ENCODE data around the gene THOC2.
"Not testable (repeated sequence)": the region's sequence is repeated elsewhere in the genome, so short reads cannot be mapped to it uniquely, and the experiment has no call there.

THOC2 gene

GRCh38 chrX:123740536-123740935 lies 7.7 kb upstream of the THOC2 start:
- TF ChIP-seq ZFX (IDR thresholded peaks at IDR 0.05) (no peak), CTCF (conservative IDR thresholded peaks at IDR 0.05) (no peak)
- no peak overlapping the region for H3K27ac ChIP-seq

- no peak overlapping the region for H3K27ac ChIP-seq
- TF ChIP-seq CTCF (conservative IDR thresholded peaks at IDR 0.05) (no peak; the same call in 1 of the 2 replicates), ZFX (IDR thresholded peaks at IDR 0.05) (no peak)
Observed at GRCh38 chrX:123740006-123740405, 7.2 kb upstream of the THOC2 start.

GRCh38 chrX:123739474-123739873 lies 6.6 kb upstream of the THOC2 start:
- no peak overlapping the region for H3K27ac ChIP-seq
- TF ChIP-seq CTCF (conservative IDR thresholded peaks at IDR 0.05) (no peak), ZFX (IDR thresholded peaks at IDR 0.05) (no peak)

- H3K27ac ChIP-seq: no peak overlapping the region
- TF ChIP-seq ZFX (IDR thresholded peaks at IDR 0.05): no peak
- no peak for TF ChIP-seq CTCF (conservative IDR thresholded peaks at IDR 0.05)
Observed at GRCh38 chrX:123738378-123738940, 5.6 kb upstream of the THOC2 start.

- TF ChIP-seq CTCF (conservative IDR thresholded peaks at IDR 0.05) (no peak), ZFX (IDR thresholded peaks at IDR 0.05) (no peak)
- no peak overlapping the region for H3K27ac ChIP-seq
Observed at GRCh38 chrX:123736333-123736921, 3.6 kb upstream of the THOC2 start.

- H3K27ac ChIP-seq: not testable (repeated sequence)
Observed at GRCh38 chrX:123735137-123735536, 2.3 kb upstream of the THOC2 start.

GRCh38 chrX:123734079-123734478 lies 1.2 kb upstream of the THOC2 start:
- H3K27ac ChIP-seq: not testable (repeated sequence)

- peak overlapping the region; percentile 92 for H3K27ac ChIP-seq
- no peak for TF ChIP-seq ZFX (IDR thresholded peaks at IDR 0.05)
- no peak for TF ChIP-seq CTCF (conservative IDR thresholded peaks at IDR 0.05)
Observed at GRCh38 chrX:123731987-123732669, 724 bp downstream of the THOC2 start.
